Caco-2 (cell line): ENCODE results near the gene NLGN1. TPM values are rescaled to one million over a fixed set of nuclear protein-coding genes. Genes with fewer than 3 reads are reported as not detected.
A peak's percentile ranks its signal among the peaks of the same experiment; 100 is the strongest.
"Not testable (repeated sequence)": the region's sequence is repeated elsewhere in the genome, so short reads cannot be mapped to it uniquely, and the experiment has no call there.

Source experiments
- BruUV-seq: library from RNA; stranded (reverse); fragments of 400-500 nt; replicated peaks from 2 replicates; lab custom pipeline; 2021; lab: Mats Ljungman, UMichigan
- CTCF ChIA-PET: fragments of 300-600 bp; sonication (Branson Sonifier 250); formaldehyde crosslinking; loops from one replicate; lab custom pipeline; 2022; ENCODE audit warnings: antibody characterized with exemption; lab: Charles Lee
- POLR2A ChIA-PET: fragments of 300-600 bp; sonication (Branson Sonifier 250); formaldehyde crosslinking; loops from one replicate; lab custom pipeline; 2022; ENCODE audit warnings: antibody characterized with exemption; lab: Charles Lee
- DNase-seq, 2 experiments: peaks; one replicate each; pipeline versions ENCODE4 v3.0.0 to v3.0.0-alpha.2; 2020 to 2022
- H3K27me3 ChIP-seq: replicated peaks from 2 replicates; pipeline ENCODE4 v1.6.0; 2011; ENCODE audit warnings: low read length; ENCODE audit not compliant: control insufficient read depth, insufficient read depth
- H3K36me3 ChIP-seq: 2 replicates; pipeline ENCODE4 v1.5.1; 2011; ENCODE audit warnings: low read length; ENCODE audit not compliant: control insufficient read depth, insufficient read depth
- H3K4me1 ChIP-seq: fragments of 250-450 bp; sonication (Bioruptor Pico); 2 replicates; pipeline ENCODE4 v1.5.1; 2020; ENCODE audit warnings: mild to moderate bottlenecking
- H3K4me3 ChIP-seq: 2 replicates; pipeline ENCODE4 v1.5.1; 2011; ENCODE audit warnings: low read depth, mild to moderate bottlenecking, control low read depth, low read length
- H3K9me3 ChIP-seq: fragments of 250-450 bp; sonication (Bioruptor Pico); 2 replicates; pipeline ENCODE4 v1.5.1; 2020; ENCODE audit warnings: mild to moderate bottlenecking, moderate library complexity
- H3K27ac Mint-ChIP-seq: one replicate; pipeline ENCODE4 v1.8.0; 2022; ENCODE audit warnings: mixed read lengths; ENCODE audit not compliant: unreplicated experiment
- H3K27me3 Mint-ChIP-seq: one replicate; pipeline ENCODE4 v1.8.0; 2022; ENCODE audit warnings: mixed read lengths; ENCODE audit not compliant: insufficient read depth, unreplicated experiment
- H3K36me3 Mint-ChIP-seq: one replicate; pipeline ENCODE4 v1.8.0; 2022; ENCODE audit warnings: mild to moderate bottlenecking, mixed read lengths; ENCODE audit not compliant: insufficient read depth, unreplicated experiment
- H3K4me1 Mint-ChIP-seq: one replicate; pipeline ENCODE4 v1.8.0; 2022; ENCODE audit warnings: low read depth, mixed read lengths; ENCODE audit not compliant: unreplicated experiment
- H3K4me3 Mint-ChIP-seq: one replicate; pipeline ENCODE4 v1.8.0; 2022; ENCODE audit warnings: mild to moderate bottlenecking, moderate library complexity, mixed read lengths; ENCODE audit not compliant: unreplicated experiment
- H3K9me3 Mint-ChIP-seq: one replicate; pipeline ENCODE4 v1.8.0; 2022; ENCODE audit warnings: mixed read lengths; ENCODE audit not compliant: unreplicated experiment
- intact Hi-C: fragments of 100-400 bp; cut with micrococcal nuclease; formaldehyde crosslinking; loops from one replicate; pipeline ENCODE4 v1.10.0; 2022; ENCODE audit not compliant: unreplicated experiment
- total RNA-seq: library from RNA; stranded (reverse); gene quantifications from 2 replicates; pipeline ENCODE4 v1.2.3, GENCODE V29; 2022
- TF ChIP-seq, protein P1 (sequence below), 2 experiments: fragments of 200-600 bp in 1 of 2; IDR thresholded peaks; 1 replicate in 1 of 2; 2 replicates in 1 of 2; pipeline versions ENCODE4 v1.5.1 to v1.8.0; 2011 to 2022; ENCODE audit warnings: antibody characterized with exemption in 1 of 2, control low read depth in 1 of 2, inconsistent platforms in 1 of 2, low read depth in 1 of 2, low read length in 1 of 2, mild to moderate bottlenecking in 1 of 2, moderate library complexity in 1 of 2; ENCODE audit not compliant: insufficient read depth in 1 of 2, severe bottlenecking in 1 of 2, unreplicated experiment in 1 of 2

The NLGN1 gene
- total RNA-seq, 1 experiment from 2014 or later, result not detected

DNA sequence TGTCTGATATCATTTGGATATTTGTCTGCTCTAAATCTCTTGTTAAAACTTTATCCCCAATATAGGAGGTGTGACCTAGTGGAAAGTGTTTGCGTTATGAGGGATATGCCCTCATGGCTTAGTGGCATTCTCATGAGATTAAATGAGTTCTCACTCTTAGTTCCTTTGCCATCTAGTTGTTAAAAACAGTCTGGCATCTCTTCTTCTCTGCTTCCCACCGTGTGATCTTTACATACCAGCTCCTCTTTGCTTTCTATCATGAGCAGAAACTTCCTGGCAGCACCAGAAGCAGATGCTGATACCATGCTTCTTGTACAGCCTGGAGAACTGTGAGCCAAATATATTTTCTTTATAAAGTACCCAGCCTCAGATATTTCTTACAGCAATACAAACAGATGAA, 33.0 kb downstream of the NLGN1 start:
- Mint-ChIP-seq H3K4me1 (no peaks in the 10 kb centered on the region), H3K4me3 (no peak overlapping the region), H3K9me3 (no peaks in the 10 kb centered on the region), H3K36me3 (no peaks in the 10 kb centered on the region), H3K27ac (no peak overlapping the region), H3K27me3 (peaks cover 4% of the 10 kb centered on the region)
- Histone ChIP-seq H3K4me3 (no peak overlapping the region), H3K9me3 (0 out of 2 replicates have a peak, but pooled peaks cover 3% of the 10 kb centered on the region), H3K4me1 (no peaks in the 10 kb centered on the region), H3K27me3 (no peaks in the 10 kb centered on the region), H3K36me3 (no peaks in the 10 kb centered on the region)
- DNase-seq, result no peak
- TF ChIP-seq, protein P1, sequence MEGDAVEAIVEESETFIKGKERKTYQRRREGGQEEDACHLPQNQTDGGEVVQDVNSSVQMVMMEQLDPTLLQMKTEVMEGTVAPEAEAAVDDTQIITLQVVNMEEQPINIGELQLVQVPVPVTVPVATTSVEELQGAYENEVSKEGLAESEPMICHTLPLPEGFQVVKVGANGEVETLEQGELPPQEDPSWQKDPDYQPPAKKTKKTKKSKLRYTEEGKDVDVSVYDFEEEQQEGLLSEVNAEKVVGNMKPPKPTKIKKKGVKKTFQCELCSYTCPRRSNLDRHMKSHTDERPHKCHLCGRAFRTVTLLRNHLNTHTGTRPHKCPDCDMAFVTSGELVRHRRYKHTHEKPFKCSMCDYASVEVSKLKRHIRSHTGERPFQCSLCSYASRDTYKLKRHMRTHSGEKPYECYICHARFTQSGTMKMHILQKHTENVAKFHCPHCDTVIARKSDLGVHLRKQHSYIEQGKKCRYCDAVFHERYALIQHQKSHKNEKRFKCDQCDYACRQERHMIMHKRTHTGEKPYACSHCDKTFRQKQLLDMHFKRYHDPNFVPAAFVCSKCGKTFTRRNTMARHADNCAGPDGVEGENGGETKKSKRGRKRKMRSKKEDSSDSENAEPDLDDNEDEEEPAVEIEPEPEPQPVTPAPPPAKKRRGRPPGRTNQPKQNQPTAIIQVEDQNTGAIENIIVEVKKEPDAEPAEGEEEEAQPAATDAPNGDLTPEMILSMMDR (IDR thresholded peaks at IDR 0.05; ENCODE audit: insufficient read depth in 1 of 2, low read depth in 1 of 2, low read length in 1 of 2, severe bottlenecking in 1 of 2, unreplicated experiment in 1 of 2), result no peak
- intact Hi-C loops, result no loop called here
- ChIA-PET CTCF (no interaction called here), POLR2A (no interaction called here)
- no TSS peak for BruUV-seq

DNA sequence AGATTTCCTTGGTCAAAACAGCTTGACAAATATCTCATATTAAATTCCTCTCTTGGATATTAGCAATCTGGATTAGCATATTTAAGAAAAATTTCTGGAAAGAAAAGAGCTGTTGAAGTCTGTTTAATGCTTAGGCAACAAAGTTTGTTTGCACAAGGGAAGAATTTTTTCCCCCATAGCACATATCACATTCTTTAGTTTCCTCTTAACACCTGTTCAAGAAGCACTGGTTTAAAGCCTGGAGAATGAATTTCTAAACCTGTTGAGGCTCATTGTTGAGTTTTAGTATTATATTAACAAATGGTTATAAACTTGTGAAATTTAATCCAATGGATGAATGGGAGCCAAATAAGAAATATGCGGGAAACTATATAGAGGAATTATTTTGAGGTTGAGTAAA, 41.5 kb downstream of the NLGN1 start:
- no peak for DNase-seq

DNA sequence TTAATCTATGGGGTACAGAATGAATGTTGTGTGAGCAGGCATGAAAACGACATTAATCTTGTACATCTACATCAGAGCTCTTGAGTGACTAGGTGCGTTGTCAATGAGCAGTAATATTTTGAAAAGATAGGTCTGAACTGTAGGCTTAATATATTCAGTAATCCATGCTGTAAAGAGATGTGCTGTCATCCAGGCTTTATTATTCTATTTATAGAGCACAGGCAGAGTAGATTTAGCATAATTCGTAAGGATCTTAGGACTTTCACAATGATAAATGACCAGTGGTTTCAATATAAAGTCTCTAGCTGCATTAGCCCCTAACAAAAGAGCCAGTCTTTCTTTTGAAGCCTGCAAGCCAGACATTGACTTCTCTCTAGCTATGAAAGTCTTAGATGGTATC, 43.0 kb downstream of the NLGN1 start:
- Histone ChIP-seq H3K27me3 (no peaks in the 10 kb centered on the region), H3K36me3 (no peaks in the 10 kb centered on the region), H3K4me3 (no peak overlapping the region), H3K4me1 (no peaks in the 10 kb centered on the region), H3K9me3 (no peaks in the 10 kb centered on the region)
- H3K36me3 Mint-ChIP-seq, result no peaks in the 10 kb centered on the region
- TF ChIP-seq, protein P1 (IDR thresholded peaks at IDR 0.05; ENCODE audit: insufficient read depth in 1 of 2, low read depth in 1 of 2, low read length in 1 of 2, severe bottlenecking in 1 of 2, unreplicated experiment in 1 of 2), result no peak
- intact Hi-C loops, result no loop called here
- no peak overlapping the region for H3K27ac Mint-ChIP-seq
- CTCF ChIA-PET, result no interaction called here
- no peak overlapping the region for H3K4me3 Mint-ChIP-seq
- no peaks in the 10 kb centered on the region for H3K9me3 Mint-ChIP-seq
- no peaks in the 10 kb centered on the region for H3K27me3 Mint-ChIP-seq
- POLR2A ChIA-PET, result no interaction called here
- H3K4me1 Mint-ChIP-seq, result no peaks in the 10 kb centered on the region
- no peak for DNase-seq
- BruUV-seq, result no TSS peak

More for the DNA sequence above, 41.5 kb downstream of the NLGN1 start:
- H3K4me1 Mint-ChIP-seq, result no peaks in the 10 kb centered on the region
- no peaks in the 10 kb centered on the region for H3K9me3 ChIP-seq
- TF ChIP-seq, protein P1 (IDR thresholded peaks at IDR 0.05; ENCODE audit: insufficient read depth in 1 of 2, low read depth in 1 of 2, low read length in 1 of 2, severe bottlenecking in 1 of 2, unreplicated experiment in 1 of 2), result no peak
- intact Hi-C loops, result no loop called here
- H3K9me3 Mint-ChIP-seq, result no peaks in the 10 kb centered on the region
- no peaks in the 10 kb centered on the region for H3K4me1 ChIP-seq
- H3K36me3 ChIP-seq, result no peaks in the 10 kb centered on the region
- POLR2A ChIA-PET, result no interaction called here
- H3K27ac Mint-ChIP-seq, result no peak overlapping the region
- no TSS peak for BruUV-seq
- H3K27me3 Mint-ChIP-seq, result no peaks in the 10 kb centered on the region
- H3K36me3 Mint-ChIP-seq, result no peaks in the 10 kb centered on the region
- H3K4me3 Mint-ChIP-seq, result no peak overlapping the region
- no peaks in the 10 kb centered on the region for H3K27me3 ChIP-seq
- no peak overlapping the region for H3K4me3 ChIP-seq
- CTCF ChIA-PET, result no interaction called here

DNA sequence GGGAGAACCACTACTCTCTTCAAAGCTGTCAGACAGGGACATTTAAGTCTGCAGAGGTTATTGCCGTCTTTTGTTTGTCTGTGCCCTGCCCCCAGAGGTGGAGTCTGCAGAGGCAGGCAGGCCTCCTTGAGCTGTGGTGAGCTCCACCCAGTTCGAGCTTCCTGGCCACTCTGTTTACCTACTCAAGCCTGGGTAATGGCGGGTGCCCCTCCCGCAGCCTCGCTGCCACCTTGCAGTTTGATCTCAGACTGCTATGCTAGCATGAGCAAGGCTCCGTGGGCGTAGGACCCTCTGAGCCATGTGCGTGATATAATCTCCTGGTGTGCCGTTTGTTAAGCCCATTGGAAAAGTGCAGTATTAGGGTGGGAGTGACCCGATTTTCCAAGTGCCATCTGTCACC, 54.0 kb downstream of the NLGN1 start:
- H3K36me3 ChIP-seq, H3K27me3 ChIP-seq, H3K27me3 Mint-ChIP-seq, intact Hi-C loops, H3K9me3 Mint-ChIP-seq, H3K4me1 ChIP-seq, H3K4me1 Mint-ChIP-seq, CTCF ChIA-PET, H3K4me3 ChIP-seq, BruUV-seq, H3K4me3 Mint-ChIP-seq, POLR2A ChIA-PET, H3K27ac Mint-ChIP-seq, H3K36me3 Mint-ChIP-seq, H3K9me3 ChIP-seq: not testable (repeated sequence)
- DNase-seq, result peak in 1 of 2 experiments; percentile 26
